Peyer's patch (tissue), 4 donors: ENCODE data around the gene BTBD17. TPM values are rescaled to one million over a fixed set of nuclear protein-coding genes. Genes with fewer than 3 reads are reported as not detected.
A peak's percentile ranks its signal among the peaks of the same experiment; 100 is the strongest.

Experiments used
- DNase-seq, 3 donors: peaks; one replicate each; pipeline ENCODE4 v3.0.0-alpha.2; 2017 to 2019
- H3K27ac ChIP-seq, 4 donors: fragments of 200-600 bp; sonication (generic); one replicate each; pipeline ENCODE4 v1.5.1; 2016 to 2019
- H3K27me3 ChIP-seq, 2 donors: fragments of 200-600 bp; sonication (generic); one replicate each; pipeline ENCODE4 v1.5.1; 2019
- H3K36me3 ChIP-seq, 3 donors: fragments of 200-600 bp; sonication (generic); one replicate each; pipeline ENCODE4 v1.5.1; 2016 to 2019
- H3K4me1 ChIP-seq, 4 donors: fragments of 200-600 bp; sonication (generic); one replicate each; pipeline ENCODE4 v1.5.1; 2016 to 2019
- H3K4me3 ChIP-seq, 4 donors: fragments of 200-600 bp; sonication (generic); 1 replicate in 3 of 4; 2 replicates in 1 of 4; pipeline ENCODE4 v1.5.1; 2016 to 2019; ENCODE audit warnings: mild to moderate bottlenecking in 1 of 4
- H3K9me3 ChIP-seq, 4 donors: fragments of 200-600 bp; sonication (generic); one replicate each; pipeline ENCODE4 v1.5.1; 2016 to 2019; ENCODE audit warnings: mild to moderate bottlenecking in 1 of 4
- POLR2A ChIP-seq, 2 donors: fragments of 450-650 bp; IDR thresholded peaks; one replicate each; pipeline ENCODE4 v1.5.1; 2017; ENCODE audit warnings: antibody characterized with exemption in 2 of 2, mild to moderate bottlenecking in 2 of 2, moderate library complexity in 2 of 2
- total RNA-seq, 4 donors: library from RNA; depleted of rRNA; stranded (reverse); fragments of >200 nt; gene quantifications; one replicate each; pipeline ENCODE4 v1.1.0, GENCODE V29; 2016
- TF ChIP-seq, protein P1 (sequence below), 6 experiments: fragments of 450-650 bp in 4 of 6; fragments of 200-600 bp in 2 of 6; sonication (generic) in 1 of 6; IDR thresholded peaks; one replicate each; pipeline ENCODE4 v1.5.1; 2017 to 2019; ENCODE audit warnings: antibody characterized with exemption in 6 of 6, mild to moderate bottlenecking in 3 of 6, moderate library complexity in 1 of 6

BTBD17 gene
- total RNA-seq, 4 donors from 2014 or later, result not detected

DNA sequence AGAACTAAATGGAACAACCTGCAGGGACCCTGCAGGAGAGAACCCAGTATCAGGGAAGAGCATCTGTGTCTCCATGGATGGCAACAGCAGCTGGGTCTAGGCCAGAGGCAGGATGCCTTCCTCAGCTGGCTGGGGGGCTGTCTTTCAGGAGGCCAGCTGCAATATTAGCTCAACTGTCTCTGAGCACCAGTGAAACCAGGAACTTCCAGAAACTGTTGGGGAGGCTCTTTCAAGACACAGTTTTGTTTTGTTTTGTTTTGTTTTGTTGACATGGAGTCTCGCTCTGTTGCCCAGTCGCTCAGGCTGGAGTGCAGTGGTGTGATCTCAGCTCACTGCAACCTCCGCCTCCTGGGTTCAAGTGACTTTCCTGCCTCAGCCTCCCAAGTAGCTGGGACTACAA lies 13.2 kb upstream of the BTBD17 start:
- H3K27me3 ChIP-seq, result no peaks in the 10 kb centered on the region
- peaks cover 0 to 21% (median 4%) of the 10 kb centered on the region in 4 donors for H3K4me1 ChIP-seq
- H3K36me3 ChIP-seq, result no peaks in the 10 kb centered on the region
- no peak overlapping the region for H3K27ac ChIP-seq
- no peak overlapping the region for H3K4me3 ChIP-seq
- no peak for DNase-seq
- TF ChIP-seq POLR2A (IDR thresholded peaks at IDR 0.05), result no peak
- TF ChIP-seq, protein P1, sequence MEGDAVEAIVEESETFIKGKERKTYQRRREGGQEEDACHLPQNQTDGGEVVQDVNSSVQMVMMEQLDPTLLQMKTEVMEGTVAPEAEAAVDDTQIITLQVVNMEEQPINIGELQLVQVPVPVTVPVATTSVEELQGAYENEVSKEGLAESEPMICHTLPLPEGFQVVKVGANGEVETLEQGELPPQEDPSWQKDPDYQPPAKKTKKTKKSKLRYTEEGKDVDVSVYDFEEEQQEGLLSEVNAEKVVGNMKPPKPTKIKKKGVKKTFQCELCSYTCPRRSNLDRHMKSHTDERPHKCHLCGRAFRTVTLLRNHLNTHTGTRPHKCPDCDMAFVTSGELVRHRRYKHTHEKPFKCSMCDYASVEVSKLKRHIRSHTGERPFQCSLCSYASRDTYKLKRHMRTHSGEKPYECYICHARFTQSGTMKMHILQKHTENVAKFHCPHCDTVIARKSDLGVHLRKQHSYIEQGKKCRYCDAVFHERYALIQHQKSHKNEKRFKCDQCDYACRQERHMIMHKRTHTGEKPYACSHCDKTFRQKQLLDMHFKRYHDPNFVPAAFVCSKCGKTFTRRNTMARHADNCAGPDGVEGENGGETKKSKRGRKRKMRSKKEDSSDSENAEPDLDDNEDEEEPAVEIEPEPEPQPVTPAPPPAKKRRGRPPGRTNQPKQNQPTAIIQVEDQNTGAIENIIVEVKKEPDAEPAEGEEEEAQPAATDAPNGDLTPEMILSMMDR (IDR thresholded peaks at IDR 0.05), result no peak
- H3K9me3 ChIP-seq, result no peaks in the 10 kb centered on the region

DNA sequence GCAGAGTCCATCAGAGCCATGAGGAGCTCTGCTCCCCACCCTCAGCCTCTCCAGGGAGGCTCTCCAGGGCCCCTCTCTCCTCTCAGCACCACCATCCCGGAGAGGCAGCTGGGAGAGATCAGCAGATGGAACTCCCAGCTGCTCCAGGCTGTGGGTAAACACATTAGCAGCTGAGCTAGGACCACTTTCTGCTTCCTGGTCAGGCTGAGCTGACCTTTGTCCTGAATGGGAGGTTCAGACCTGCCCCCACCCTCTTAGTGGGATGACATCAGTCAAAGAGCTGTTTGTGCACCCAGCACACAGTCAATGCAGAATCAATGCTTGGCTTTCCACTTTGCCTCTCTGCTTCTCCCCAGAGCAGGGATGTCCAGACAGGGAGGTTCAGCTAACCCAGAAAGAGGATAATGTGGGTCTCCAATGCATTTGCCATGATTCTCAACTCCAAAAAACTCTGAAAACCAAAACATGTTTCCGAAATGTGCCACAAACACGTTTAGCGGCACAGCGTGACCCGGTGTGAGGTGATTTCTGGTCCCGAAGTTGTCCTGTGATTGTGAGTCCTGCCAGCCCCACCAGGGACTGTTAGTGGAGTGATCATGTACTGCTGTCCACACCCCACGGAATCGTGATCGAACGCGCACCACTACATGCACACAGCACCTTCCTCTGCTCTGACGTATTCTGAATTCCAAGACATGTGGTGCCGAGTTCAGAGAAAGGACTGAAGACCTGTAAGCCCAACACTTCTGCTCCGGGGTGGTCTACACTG lies 12.4 kb upstream of the BTBD17 start:
- Histone ChIP-seq H3K4me3 (no peak overlapping the region), H3K4me1 (peaks cover 0 to 13% (median under 1%) of the 10 kb centered on the region in 4 donors), H3K36me3 (no peaks in the 10 kb centered on the region), H3K27me3 (no peaks in the 10 kb centered on the region), H3K27ac (peak overlapping the region in 1 of 4 donors; percentile 22), H3K9me3 (no peaks in the 10 kb centered on the region)
- TF ChIP-seq, protein P1 (IDR thresholded peaks at IDR 0.05), result no peak
- no peak for TF ChIP-seq POLR2A (IDR thresholded peaks at IDR 0.05)
- DNase-seq, result peak in 2 of 3 donors; percentile 67 to 82

DNA sequence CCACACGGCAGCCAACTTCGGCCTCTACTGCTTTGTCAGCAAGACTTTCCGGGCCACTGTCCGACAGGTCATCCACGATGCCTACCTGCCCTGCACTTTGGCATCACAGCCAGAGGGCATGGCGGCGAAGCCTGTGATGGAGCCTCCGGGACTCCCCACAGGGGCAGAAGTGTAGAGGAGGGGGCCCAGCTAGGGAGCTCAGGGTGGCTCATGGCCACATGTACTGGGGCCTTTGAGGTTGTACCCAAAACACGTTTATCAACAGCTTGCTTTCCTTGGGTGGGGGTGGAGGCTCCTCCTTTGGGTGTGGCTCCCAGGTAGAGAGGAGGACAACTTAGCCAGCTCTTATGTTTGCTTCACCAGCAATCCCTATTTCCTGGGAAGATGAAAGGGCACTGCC lies 10.8 kb upstream of the BTBD17 start:
- Histone ChIP-seq H3K27me3 (no peaks in the 10 kb centered on the region), H3K27ac (no peak overlapping the region), H3K36me3 (no peaks in the 10 kb centered on the region), H3K9me3 (no peaks in the 10 kb centered on the region), H3K4me3 (no peak overlapping the region), H3K4me1 (peaks cover 0 to 24% (median 8%) of the 10 kb centered on the region in 4 donors)
- TF ChIP-seq, protein P1 (IDR thresholded peaks at IDR 0.05), result no peak
- TF ChIP-seq POLR2A (IDR thresholded peaks at IDR 0.05), result no peak
- DNase-seq, result no peak

DNA sequence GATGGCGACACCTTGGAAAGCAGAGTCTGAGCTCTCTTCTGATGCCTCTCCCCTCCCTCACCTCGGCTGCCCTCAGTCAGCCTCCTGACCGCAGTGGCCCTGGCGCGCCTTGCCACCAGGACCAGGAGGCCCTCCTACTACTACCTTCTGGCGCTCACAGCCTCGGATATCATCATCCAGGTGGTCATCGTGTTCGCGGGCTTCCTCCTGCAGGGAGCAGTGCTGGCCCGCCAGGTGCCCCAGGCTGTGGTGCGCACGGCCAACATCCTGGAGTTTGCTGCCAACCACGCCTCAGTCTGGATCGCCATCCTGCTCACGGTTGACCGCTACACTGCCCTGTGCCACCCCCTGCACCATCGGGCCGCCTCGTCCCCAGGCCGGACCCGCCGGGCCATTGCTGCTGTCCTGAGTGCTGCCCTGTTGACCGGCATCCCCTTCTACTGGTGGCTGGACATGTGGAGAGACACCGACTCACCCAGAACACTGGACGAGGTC lies 10.0 kb upstream of the BTBD17 start:
- TF ChIP-seq POLR2A (IDR thresholded peaks at IDR 0.05), result no peak
- TF ChIP-seq, protein P1 (IDR thresholded peaks at IDR 0.05), result no peak
- Histone ChIP-seq H3K27ac (no peak overlapping the region), H3K9me3 (no peaks in the 10 kb centered on the region), H3K4me1 (peaks cover 0 to 24% (median 8%) of the 10 kb centered on the region in 4 donors), H3K27me3 (no peaks in the 10 kb centered on the region), H3K4me3 (no peak overlapping the region), H3K36me3 (no peaks in the 10 kb centered on the region)
- DNase-seq, result no peak

DNA sequence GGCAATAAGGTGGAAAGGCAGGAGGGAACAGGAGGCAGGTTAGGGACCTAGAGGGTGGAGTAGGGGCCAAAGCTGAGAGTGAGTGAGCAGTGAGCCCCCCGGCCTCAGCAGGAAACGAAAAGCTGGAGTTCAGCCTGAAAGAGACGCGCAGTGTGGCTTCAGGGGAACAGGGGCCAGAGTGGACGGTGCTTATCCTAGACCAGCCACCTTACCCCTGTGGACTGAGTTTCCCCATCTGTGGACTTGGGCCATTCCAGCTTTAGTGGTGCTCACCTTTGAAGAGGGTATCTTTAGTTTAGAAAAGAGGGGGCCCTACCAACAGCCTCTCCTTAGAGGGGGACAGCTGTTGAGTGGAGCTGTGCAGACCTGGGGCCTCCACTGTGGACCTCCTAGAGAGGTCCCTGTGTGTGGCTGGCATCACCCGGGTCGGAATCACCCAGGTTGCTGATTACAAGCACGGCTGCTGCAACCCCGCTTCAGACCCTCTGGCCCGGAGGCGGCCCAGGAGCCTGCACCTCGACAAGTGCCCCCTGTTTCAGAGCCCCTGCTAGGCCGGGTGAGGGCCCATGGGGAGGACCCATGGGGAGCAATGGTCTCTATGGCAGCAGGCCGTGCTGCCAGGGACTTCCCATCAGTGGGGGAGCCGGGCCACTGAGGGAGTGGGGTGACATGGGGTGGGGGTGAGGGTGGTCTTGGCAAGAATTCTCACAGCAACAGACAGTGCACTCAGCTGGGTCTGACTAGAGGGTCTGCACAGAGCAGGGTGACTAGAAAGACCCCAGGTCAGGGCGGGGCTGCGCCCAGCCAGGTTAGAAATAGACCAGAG lies 8.2 kb upstream of the BTBD17 start:
- H3K36me3 ChIP-seq, result no peaks in the 10 kb centered on the region
- no peaks in the 10 kb centered on the region for H3K27me3 ChIP-seq
- H3K4me3 ChIP-seq, result no peak overlapping the region
- no peak for DNase-seq
- no peak overlapping the region for H3K27ac ChIP-seq
- H3K4me1 ChIP-seq, result peaks cover 0 to 24% (median 8%) of the 10 kb centered on the region in 4 donors
- TF ChIP-seq, protein P1 (IDR thresholded peaks at IDR 0.05), result no peak
- no peak for TF ChIP-seq POLR2A (IDR thresholded peaks at IDR 0.05)
- H3K9me3 ChIP-seq, result no peaks in the 10 kb centered on the region
